Kidney tubule cell (primary cell): ENCODE measurements around the gene ADCY2.
A peak's percentile ranks its signal among the peaks of the same experiment; 100 is the strongest.

Source experiments
- DNase-seq: peaks from one replicate; pipeline ENCODE4 v3.0.0-alpha.2; 2018; ENCODE audit warnings: low spot score

Gene ADCY2

DNA sequence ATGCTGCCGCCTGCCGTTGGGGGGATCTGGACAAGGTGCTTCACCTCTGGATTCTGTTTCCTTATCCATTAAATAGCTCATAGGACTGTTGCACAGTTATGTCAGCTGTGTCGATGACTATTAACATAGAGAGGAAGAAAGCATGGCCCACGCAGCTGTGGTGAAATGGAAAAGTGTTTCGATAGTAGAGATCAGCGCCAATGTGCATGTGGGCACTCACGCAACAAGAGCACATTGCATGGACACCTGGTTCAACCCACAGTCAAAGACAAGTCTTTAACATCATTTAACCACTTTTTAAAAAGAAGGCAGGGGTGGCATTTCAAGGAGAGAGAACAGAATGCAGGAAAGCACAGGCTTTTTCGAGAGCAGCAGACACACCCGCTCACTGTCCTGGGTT is 107.6 kb downstream of the ADCY2 start:
- no peak for DNase-seq

DNA sequence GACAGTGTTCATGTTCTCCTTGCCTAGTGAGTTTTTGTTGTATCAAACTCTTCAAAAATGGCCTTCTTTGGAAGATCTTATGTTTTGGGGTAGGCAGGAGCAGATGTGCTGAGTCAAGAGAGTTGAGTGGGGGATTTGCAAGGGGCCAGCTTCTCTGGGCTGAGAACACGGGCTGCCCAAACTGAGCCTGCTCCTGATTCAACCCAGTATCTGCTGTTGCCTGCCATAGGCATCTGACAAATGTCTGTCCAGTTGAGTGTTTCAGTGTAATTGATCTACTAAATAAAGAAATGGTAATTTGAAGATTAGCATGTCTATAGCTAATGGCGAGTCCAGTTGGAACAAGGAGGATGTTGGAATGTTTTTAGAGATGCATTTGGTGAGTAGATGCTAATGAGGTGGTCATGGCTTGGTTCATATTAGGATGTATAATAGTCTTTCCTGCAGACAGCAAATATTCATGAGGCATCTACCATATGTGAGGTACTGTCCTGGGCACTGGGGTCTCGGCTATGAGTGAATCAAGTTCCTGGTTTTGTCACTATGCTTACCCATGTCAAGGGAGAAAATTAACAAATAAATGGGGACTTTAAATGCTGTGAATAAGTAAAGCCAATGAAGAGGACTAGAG is 119.5 kb downstream of the ADCY2 start:
- no peak for DNase-seq

DNA sequence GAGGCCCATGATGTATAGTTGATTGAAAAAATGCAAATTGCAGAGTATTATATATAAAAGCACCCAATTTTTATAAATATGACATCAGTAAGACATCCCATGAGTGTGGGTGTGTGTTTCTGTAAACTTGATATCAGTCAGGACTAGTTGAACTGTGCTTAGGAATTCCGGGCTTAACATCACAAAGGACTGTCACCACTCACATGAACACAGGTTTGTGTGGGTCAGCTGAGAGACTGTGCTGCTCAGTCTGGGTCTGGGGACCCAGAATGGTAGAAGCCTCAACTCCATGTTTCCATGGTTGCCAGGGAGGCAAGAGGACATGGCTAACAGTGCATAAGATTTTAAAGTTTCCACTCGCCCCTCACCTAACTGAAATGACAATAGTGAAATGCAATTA is 120.3 kb downstream of the ADCY2 start:
- no peak for DNase-seq

DNA sequence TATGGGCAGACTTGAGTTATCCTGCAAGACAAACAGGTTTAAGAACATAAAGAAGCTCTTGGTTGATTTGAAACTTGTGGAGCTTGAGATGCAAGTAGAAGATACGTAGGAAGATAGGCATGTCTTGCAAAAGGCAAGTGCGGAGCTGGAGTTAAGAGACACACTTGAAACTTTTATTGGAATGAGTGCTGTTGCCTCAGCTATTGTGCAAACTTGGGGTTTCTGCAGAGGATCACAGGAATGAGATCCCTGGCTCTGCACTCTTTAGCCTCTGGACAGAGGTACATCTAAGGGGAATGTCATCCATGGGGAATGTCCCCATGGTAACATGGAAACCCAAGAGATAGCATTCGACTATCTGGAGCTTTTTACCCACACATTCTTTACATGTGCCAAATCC is 121.1 kb downstream of the ADCY2 start:
- no peak for DNase-seq

DNA sequence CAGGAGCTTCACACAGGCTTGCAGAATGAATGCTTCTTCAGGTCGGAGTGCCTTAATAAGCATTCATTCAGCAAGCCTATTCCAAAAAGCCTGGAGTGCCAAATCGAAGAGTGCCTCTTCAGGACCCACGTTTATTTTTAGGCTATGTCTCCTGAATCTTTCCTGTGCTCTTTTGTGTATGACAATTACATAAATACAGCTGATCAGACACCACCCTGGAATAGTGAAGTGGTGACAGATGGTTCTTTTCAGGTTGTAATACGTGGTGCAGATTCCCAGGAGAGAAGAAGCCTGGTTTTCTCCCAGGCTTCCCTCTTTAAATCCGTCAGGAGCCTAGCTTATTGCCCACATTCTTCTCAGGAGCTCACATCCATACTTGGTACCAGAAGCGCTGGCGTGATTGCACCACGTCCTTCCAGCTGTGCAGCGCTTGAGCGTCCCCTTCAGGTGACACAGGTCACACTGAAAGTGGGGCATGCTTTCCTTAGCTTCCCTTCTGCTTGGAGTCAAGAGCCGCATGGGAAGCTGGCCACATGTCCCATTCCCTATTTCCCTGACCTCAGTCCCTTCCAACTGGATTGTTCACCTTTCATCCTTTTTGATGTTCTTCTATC is 123.1 kb downstream of the ADCY2 start:
- DNase-seq, result no peak

DNA sequence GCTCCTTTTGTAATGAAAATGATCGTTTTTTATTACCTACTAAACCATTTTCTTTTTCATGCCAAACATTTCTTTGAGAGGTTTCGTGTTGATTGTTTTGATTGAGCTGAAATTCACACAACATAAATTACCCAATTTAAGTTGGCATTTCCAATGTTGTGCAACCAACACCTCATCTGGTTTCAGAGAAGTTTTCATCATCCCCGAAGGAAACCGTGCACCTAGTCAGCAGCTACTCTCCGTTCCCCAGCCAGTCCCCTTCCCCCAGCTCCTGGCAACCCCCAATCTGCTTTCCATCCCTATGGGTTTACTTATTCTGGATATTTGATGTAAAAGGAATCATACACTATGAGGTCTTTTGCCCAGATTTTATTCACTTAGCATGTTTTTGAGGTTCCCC is 123.6 kb downstream of the ADCY2 start:
- no peak for DNase-seq

DNA sequence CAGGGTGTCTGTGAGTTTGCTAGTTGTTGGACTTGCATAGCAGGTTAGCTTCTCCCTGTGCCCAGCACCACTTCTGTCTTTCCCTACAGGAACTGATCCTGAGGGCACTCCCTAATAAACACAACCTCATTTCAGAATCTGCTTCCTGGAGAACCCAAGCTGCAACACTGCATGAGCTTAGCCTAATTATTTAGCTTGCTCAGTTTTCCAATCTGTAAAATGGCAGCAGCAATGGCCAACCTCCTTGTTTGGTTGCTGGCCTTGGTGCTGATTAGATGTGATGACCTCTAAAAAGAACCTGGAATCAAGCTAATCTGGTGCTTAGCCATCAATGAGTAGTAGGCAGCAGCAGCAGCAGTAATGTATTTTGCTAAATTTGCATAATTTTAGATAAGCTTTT is 133.9 kb downstream of the ADCY2 start:
- no peak for DNase-seq

DNA sequence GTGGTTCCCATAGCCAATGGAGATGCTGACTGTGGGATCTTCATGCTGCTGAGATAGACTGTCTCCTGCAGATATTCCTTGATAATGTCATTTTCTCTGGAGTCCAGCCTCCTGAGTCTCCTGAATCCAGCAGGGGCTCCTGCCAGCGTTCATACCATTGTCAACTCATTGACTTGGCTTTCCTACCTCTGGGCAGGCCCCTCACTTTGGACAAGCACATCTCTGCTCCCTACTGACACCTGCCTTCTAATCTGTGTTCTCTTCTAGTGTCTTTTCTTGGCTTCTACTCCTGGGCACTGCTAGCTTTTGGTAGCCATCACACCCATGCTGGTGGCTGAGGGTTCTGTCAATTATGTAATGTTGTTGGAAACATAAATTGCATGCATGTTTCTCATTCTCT is 138.0 kb downstream of the ADCY2 start:
- no peak for DNase-seq

DNA sequence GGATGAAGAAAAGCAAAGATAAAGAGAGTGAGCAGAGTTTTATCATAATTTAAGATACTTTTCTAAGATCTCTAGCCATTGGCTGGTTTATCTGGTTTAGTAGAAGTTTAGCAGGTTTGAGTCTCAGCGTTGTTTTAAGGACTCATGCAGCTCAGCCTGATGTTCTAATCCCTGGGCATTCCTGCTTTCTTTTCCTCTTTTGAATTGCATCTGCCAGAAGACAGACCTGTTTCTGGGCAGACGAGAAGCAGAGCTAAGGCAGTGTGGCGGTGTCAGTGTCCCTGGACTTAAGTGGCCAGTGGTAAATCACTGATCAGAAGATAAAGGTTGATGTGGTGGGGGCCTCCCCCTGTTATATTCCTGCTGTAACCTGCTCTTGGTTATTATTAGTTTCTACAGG is 138.6 kb downstream of the ADCY2 start:
- no peak for DNase-seq

DNA sequence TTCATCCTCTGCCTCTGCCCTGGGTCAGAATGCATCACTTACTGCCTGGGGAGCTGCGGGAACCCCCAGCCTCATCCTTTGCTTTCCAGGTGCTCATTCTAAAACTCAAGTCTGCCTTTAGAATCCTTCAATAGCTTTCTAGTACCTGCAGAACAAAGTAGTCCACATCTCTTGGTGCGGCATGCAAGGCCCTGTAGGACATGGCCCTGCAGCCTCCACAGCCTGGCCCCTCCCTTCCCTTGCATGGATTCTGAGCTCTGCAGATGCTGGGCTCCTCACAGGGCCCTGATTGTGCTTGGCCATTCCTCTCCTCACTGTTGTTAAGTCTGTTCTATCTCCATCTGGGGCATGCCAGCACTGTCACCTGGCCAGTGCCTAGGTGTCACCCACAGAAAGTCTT is 141.6 kb downstream of the ADCY2 start:
- no peak for DNase-seq

DNA sequence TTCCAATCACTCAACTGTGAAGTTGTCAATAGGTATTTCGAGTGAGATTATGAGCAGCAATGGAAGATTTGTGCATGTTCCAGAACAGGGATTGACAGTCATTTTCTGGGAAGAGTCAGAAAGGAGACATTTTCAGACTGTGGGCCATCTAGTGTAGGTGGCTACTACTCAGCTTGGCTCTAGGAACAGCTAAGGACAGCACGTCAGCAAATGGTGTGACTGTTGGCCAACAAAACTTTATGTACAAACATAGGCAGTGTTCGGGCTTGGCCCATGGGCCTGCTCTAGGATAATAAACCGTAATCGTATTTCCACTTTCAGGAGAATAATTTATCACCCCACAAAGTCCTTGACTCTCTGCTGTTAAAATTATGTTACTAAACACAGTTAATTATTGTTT is 143.6 kb downstream of the ADCY2 start:
- DNase-seq, result no peak

DNA sequence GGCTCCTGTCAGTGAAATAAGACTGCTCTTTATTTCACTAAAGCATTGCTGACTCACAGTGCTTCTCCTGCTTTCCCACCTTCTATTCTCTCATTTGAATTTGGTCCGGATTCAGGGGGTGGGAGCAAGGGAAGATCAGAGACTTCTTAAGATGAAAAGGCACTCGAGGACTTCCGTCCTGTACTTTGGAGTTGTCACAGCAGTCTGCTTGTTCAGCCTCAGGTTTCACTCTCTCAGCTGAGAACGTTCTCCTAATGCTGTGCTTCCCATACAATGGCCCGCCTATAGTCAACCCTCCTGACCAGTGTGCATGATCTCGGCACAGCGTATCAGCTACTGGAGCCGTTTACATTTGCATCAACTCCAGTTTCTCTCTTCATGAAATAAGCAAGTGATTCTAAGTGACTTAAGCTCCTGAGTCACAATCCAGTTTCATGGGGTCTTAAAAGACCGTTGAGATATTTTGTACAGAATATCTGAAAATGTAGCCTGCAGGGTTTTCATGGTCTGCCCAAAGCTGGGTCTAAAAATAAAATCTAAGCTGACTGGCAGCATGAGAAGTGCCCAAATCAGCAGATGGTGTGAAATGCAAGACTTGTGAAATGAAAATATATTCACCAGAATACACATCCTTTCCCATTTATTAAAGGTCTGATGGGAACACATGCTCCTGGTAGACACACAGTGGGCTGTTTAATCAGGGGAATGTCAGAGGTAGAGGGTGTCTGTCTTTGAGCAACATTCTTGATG is 145.0 kb downstream of the ADCY2 start:
- DNase-seq, result no peak

DNA sequence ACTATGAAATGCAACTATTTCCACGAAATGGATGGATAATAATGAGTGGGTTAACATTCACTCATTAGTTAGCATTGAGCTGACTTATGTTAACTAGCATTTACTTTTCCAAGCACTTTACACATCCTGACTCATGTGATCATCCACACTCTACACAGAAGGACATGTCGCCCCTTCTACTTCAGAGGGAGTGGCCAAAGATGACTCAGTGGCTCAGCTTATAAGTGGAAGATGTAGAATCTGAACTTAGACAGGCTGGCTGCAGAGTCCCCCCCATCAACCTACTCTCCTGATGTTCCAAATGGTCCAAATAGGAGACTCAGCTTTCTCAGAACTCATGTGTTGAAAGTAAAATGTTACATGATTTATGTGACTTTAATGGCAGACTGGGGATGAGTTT is 146.0 kb downstream of the ADCY2 start:
- peak; percentile 1 for DNase-seq

DNA sequence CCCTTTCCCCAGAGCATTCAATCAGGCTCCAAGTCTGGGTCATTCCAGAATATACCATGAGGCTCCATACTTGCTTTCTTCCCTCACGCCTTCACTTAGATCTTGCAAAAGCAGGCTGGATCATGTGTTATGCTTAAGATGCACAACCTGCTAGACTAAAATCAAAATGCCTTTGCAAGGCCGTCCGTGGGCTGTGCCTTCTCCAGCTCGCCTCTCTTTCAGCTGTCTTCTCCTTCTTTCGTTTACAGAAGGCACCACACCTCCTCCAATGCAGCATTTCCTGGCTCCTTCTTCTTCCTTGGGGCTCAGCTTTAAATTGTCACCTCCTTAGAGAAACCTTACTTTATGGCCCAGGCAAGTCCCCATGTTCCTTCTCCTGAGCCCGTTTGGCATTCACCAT is 150.6 kb downstream of the ADCY2 start:
- DNase-seq, result no peak

DNA sequence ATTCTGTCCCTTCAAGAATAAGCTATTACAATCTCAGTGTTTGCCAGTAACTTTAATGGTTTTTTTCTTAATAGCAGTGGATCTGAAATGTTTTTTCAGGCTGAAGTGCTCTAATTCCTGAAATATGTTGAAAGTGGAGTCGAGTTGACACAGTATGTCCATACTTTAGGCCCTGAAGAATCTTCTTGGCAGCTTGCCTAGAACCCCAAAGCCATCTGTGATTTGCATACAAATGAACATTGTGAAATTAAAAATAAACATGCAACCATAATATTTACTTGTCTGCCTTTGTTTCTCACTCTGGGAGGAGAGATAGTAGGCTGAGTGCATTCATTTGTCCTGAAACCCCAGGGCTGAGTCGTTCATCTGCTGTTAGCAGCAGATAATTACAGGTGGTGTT is 152.7 kb downstream of the ADCY2 start:
- DNase-seq, result no peak

DNA sequence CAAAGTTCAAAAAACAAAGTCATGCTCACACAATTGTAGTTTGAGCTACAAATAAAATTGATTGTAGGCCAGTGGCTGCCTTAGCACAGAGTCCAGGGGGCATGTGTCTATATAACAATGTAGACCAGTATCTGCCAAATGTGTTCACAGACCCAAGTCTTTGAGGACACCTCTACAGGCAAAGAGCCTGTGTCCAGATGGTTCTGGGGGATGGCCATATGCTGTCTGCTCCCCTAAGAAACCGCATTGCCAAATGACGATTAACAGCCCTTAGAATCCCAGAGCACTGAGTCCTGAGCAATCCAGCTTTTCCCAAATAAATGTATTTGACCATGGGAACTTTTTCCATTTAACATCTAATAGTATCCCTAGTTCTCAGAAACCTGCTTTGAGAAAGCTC is 169.6 kb downstream of the ADCY2 start:
- DNase-seq, result no peak

DNA sequence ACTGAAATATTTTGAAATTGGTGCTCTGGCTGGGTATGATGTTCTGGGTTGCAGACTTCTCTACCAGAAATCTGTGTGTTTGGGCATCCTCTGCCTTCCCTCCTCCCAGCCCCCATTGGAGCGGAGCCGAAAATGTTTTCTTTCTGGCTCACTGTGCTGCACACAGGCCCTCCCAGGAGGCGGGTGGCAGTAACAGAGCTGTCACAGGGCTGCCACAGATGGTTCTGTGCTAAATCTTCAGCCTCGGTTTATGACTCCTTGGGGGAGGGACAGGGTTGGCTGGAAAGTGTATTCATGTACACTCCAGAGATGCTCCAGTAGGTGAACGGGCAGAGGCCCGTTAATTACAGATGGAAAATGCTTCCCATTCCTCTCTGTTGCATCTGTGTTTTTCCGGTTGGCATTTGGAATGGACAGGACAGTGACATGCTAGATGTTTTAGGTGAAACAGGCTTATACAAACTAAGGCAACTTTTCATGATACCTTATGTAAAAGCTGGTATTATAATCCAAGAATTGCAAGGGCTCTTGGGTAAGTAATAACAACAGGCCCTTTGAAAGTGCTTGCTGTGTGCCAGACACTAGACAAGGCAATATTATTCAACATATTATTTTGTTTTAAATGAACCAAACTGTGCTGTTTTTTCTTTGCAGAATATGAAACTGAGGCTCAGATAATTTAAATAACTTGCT is 180.2 kb downstream of the ADCY2 start:
- DNase-seq, result no peak

DNA sequence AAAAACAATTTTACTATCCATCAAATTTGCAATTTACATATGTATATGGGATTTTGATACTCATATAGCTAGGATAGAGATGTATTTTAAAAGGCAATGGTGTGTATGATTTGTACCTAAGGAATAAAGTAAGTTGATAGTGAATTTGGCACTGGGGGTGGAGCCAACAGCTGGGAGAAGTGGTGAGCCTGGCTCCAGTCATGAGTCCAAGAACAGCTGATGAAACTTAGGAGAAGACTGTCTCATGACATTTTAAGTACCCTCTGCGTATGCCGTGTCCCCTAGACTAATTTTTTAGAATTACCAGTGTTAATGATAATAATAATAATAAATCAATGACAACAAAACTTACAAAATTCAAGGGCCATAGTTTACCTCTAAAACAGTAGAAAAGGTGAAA is 181.4 kb downstream of the ADCY2 start:
- no peak for DNase-seq

DNA sequence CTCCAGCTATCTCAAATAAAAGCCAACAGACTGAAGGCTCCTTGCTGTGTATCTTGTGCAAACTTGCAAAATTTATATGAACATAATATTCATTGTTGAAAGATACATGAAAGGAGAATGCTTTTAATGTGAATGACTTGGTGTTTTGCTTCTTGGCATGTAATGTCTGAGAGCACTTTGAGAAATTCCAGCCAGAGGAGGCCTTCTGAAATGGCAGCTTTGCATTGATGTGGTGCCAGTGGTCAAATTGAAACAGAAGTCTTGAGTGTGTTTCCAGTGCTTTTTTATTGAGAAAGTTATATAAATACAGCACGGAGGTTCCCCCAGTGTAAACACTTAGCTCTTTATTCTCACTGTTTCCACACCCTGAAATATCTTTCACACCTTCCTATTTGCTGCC is 182.1 kb downstream of the ADCY2 start:
- no peak for DNase-seq

DNA sequence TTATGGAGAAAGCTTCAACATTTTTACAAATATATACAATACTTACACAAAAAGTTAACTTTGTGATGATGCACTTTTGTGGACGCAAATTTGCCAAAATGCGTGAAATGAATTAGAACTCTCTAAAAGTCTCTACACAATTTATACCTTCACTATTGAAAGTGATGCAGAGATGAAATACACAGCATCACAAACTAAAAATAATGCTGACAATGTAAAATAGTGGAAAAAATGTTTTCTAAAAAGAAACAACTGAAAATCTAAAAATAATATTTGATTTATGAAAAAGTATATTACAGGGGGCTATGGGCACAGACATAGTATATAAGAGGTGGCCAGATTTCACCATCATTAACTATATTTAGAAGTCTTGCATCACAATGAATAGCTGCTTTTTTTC is 188.8 kb downstream of the ADCY2 start:
- DNase-seq, result no peak

DNA sequence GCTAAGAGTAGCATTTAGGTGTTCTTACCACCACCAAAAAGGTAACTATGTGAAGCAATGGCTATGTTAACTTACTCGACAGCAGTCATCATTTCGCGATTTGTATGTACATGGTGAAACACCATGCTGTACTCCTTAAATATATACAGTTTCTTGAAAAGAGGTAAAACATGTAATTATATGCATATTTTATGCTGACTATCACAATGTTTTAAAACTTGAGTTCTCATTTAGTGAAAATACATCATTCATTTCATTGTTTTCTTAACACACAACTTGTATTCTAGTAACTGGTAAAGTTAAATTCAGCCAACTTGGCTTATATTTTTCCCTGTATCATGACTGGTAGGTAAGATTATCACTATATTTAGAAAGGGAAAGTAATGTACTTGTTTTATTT is 189.9 kb downstream of the ADCY2 start:
- DNase-seq, result no peak

DNA sequence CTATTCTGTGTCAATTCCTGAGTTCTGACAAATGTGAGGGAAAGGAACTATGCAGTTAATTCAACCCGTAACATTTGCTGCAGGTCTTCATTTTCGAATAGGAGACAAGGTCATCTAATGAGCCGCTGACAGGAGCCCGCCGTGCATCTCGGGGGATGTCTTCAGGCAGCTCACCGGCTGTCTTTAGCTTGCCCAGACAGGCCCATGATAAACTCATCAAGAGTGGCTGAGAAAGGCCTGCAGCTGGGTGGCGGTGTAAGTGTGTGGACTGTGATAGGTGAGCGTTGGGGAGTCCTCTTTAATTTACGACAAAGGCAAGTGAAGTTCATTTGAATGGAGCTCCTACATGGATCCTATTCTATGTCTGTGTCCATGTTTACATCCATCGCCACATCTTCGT is 190.5 kb downstream of the ADCY2 start:
- no peak for DNase-seq

DNA sequence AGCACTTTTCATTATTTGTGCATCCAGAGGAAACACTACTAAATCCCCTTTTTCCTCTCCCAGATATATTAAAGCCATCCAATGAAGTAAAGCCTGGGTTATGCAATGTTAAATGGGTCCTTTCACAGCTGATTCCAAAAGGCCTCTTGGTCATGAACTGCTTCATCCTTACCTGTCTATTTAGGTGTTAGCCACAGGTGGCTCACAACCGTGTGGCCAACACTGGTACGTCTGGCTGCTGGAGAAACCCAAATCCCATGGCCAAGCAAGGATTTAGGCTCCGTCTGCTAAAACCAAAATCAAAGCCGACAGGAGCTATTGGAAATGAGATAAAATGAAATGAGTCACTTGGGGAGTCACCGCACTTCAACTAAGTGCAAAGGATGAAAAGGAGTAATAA is 193.9 kb downstream of the ADCY2 start:
- DNase-seq, result no peak
